ENCODE measurements around the gene KCP.

KCP gene

DNA sequence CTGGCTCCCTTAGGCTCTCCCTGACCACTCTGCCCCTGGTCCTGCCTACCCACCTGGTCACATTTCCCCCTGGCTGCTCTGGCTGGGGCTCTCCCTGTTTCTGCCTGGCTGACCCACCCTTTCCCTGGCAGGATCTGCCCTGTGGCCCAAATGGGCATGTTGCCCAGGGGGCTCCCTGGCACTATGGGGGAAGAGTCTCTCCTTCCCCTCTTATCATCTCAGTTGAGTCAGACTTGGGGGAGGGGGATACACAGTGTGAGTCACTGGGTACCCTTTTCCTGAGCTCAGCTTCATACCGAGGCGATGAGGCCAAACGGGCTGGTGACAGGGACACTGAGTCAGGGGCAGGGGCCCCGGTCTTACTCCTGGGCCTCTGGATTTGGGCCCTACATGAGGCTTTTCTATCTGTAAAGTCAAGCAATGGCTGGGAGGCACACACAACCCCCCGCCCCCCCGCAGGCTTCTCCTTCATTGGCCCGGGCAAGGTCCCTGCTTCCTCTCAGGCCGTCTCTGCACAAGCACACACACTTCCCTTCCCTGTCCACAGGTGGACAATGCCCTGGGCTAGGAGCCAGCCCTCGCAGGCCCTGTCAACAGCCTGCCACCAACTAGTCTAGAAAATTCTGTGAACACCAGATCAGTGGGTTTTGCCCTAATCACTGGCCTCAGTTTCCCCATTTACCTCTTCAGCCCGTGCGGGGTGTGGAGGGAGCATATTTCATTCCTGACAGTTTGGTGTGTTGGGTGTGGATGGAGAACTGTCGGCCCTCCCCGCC is 80.9 kb downstream of the KCP start:
- Histone ChIP-seq H2BK15ac (ENCODE audit: low read depth, poor library complexity, severe bottlenecking) (peak overlapping the region; percentile 89), H3K9ac (ENCODE audit: low read length) (peak overlapping the region; percentile 76), H3K27ac (ENCODE audit: low read length, poor library complexity, severe bottlenecking) (peak overlapping the region; percentile 66), H3K14ac (ENCODE audit: low read length in 2 of 2) (peak overlapping the region in 1 of 2 experiments; percentile 68), H3K4ac (ENCODE audit: low read depth in 1 of 2, low read length in 2 of 2) (peak overlapping the region in 1 of 2 experiments; percentile 44), H4K91ac (ENCODE audit: low read length) (peak overlapping the region; percentile 85), H2BK12ac (ENCODE audit: low read length in 2 of 2) (peak overlapping the region; percentile 34 to 82), H2AFZ (ENCODE audit: low read depth, low read length) (no peak overlapping the region), H3K4me3 (ENCODE audit: insufficient read depth in 1 of 2, low read depth in 1 of 2, low read length in 2 of 2) (peak overlapping the region; percentile 61 to 73), H4K8ac (ENCODE audit: low read length) (peak overlapping the region; percentile 83), H3K27me3 (ENCODE audit: control insufficient read depth in 1 of 2, insufficient read depth in 1 of 2, low read length in 2 of 2) (no peaks in the 10 kb centered on the region), H3K79me1 (replicated peaks; ENCODE audit: low read length, poor library complexity, severe bottlenecking) (no peaks in the 10 kb centered on the region), H3K23ac (ENCODE audit: low read length in 2 of 2) (no peak overlapping the region), H2AK5ac (ENCODE audit: low read length, severe bottlenecking) (peak overlapping the region; percentile 89), H3K4me2 (ENCODE audit: low read length, poor library complexity, severe bottlenecking) (peak overlapping the region; percentile 46), H2BK120ac (ENCODE audit: low read depth, low read length) (no peak overlapping the region), H3K4me1 (ENCODE audit: control insufficient read depth, insufficient read depth, low read depth, low read length) (peaks cover 54% of the 10 kb centered on the region), H3K36me3 (ENCODE audit: control insufficient read depth in 1 of 2, insufficient read depth in 2 of 2, low read depth in 1 of 2, low read length in 2 of 2) (no peaks in the 10 kb centered on the region), H3K18ac (ENCODE audit: low read depth in 1 of 2, low read length in 2 of 2) (peak overlapping the region; percentile 68 to 82), H2BK5ac (ENCODE audit: low read depth, low read length, poor library complexity, severe bottlenecking) (no peak overlapping the region), H3K9me3 (ENCODE audit: control insufficient read depth, low read length) (no peaks in the 10 kb centered on the region)
- WGBS, result 3% methylated on average over 11 of the region's 13 CpGs
- DNase-seq, result peak; percentile 80

DNA sequence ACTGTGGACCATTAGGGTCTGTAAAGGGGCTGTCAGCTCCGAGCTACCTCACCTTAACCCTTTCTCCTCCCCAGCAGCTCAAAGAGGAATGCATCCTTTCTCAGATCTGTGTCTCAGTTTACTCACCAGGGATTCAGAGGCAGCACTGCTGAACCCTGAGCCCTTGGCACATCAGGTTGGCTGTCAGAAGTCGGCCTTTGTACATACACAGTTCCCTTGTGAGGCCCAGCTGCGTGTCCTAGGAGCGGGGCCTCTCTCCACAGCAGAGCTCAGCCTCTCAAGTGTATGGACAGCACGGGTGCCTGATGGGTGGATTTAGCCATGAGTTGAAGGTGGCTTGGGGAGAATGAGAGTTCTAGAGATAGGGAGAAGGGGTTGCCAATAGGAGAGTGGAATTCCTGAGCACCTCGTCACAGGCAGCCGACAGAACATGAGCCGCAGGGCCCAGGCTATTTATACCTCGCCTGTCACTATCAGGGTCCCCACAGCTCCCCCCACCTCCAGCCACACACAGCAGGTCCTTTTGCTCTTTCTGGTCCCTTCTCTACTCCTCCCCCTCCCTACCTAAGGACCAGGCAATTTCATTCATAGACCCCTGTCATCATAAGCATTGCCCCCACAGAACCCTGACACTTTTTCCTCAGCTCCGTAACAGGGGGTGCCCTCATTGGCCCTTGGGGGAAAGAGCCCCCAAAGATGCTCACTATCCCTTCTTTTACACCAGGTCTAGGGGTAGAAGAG is 82.4 kb downstream of the KCP start:
- Histone ChIP-seq H3K36me3 (ENCODE audit: control insufficient read depth in 1 of 2, insufficient read depth in 2 of 2, low read depth in 1 of 2, low read length in 2 of 2) (no peaks in the 10 kb centered on the region), H2BK120ac (ENCODE audit: low read depth, low read length) (no peak overlapping the region), H3K23ac (ENCODE audit: low read length in 2 of 2) (no peak overlapping the region), H3K27me3 (ENCODE audit: control insufficient read depth in 1 of 2, insufficient read depth in 1 of 2, low read length in 2 of 2) (no peaks in the 10 kb centered on the region), H3K4me1 (ENCODE audit: control insufficient read depth, insufficient read depth, low read depth, low read length) (peaks cover 45% of the 10 kb centered on the region), H2AK5ac (ENCODE audit: low read length, severe bottlenecking) (peak overlapping the region; percentile 20), H4K91ac (ENCODE audit: low read length) (no peak overlapping the region), H3K14ac (ENCODE audit: low read length in 2 of 2) (no peak overlapping the region), H3K4me3 (ENCODE audit: insufficient read depth in 1 of 2, low read depth in 1 of 2, low read length in 2 of 2) (peak overlapping the region in 1 of 2 experiments; percentile 17), H4K8ac (ENCODE audit: low read length) (peak overlapping the region; percentile 15), H2AFZ (ENCODE audit: low read depth, low read length) (no peak overlapping the region), H3K27ac (ENCODE audit: low read length, poor library complexity, severe bottlenecking) (peak overlapping the region; percentile 39), H3K18ac (ENCODE audit: low read depth in 1 of 2, low read length in 2 of 2) (peak overlapping the region; percentile 23 to 44), H3K79me1 (replicated peaks; ENCODE audit: low read length, poor library complexity, severe bottlenecking) (no peaks in the 10 kb centered on the region), H3K9me3 (ENCODE audit: control insufficient read depth, low read length) (no peaks in the 10 kb centered on the region), H2BK12ac (ENCODE audit: low read length in 2 of 2) (peak overlapping the region in 1 of 2 experiments; percentile 46), H2BK15ac (ENCODE audit: low read depth, poor library complexity, severe bottlenecking) (no peak overlapping the region), H3K4ac (ENCODE audit: low read depth in 1 of 2, low read length in 2 of 2) (peak overlapping the region in 1 of 2 experiments; percentile 42), H3K4me2 (ENCODE audit: low read length, poor library complexity, severe bottlenecking) (no peak overlapping the region), H2BK5ac (ENCODE audit: low read depth, low read length, poor library complexity, severe bottlenecking) (no peak overlapping the region), H3K9ac (ENCODE audit: low read length) (peak overlapping the region; percentile 67)
- 4% methylated on average over 9 of the region's 10 CpGs for WGBS
- DNase-seq, result peak; percentile 90

DNA sequence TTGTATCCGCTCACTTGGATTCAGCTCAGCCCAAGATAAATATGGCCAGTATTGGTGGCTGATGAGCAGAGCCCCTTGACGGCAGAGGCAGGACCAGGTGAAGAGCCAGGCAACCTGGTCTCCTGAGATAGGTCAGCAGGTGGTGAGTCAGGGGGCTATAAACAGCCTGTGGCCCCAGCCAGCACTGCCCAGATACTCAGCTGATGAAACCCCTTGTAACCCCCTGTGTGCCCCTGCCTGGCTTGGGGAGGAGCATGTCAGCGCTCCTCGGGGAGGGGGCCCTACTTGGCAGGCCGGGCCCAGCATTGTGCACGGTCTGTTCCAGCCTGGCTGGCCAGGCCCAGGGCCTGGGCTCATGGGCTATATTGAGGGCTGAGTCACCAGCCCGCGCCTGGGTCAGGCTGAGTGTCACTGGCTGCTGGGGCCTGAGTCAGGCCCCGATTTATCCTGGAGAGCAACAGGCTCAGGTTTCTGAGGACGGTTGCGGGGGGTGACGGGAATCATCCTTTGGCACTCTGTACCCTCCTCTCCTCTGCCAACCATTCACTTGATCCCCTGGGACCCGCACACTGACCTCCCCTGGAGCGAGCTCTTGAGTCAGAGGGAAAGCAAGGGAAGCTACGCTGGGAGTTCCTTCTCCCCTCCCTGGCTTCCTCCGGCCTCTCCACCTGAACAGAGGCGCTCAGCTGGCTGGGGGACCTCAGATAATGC is 83.1 kb downstream of the KCP start:
- H3K4me1 ChIP-seq (ENCODE audit: control insufficient read depth, insufficient read depth, low read depth, low read length), result peaks cover 38% of the 10 kb centered on the region
- H3K4me2 ChIP-seq (ENCODE audit: low read length, poor library complexity, severe bottlenecking), result no peak overlapping the region
- no peak overlapping the region for H2BK5ac ChIP-seq (ENCODE audit: low read depth, low read length, poor library complexity, severe bottlenecking)
- peak overlapping the region; percentile 67 for H4K8ac ChIP-seq (ENCODE audit: low read length)
- peak overlapping the region; percentile 41 to 44 for H3K18ac ChIP-seq (ENCODE audit: low read depth in 1 of 2, low read length in 2 of 2)
- H2BK15ac ChIP-seq (ENCODE audit: low read depth, poor library complexity, severe bottlenecking), result peak overlapping the region; percentile 55
- H3K9ac ChIP-seq (ENCODE audit: low read length), result peak overlapping the region; percentile 67
- H3K27ac ChIP-seq (ENCODE audit: low read length, poor library complexity, severe bottlenecking), result peak overlapping the region; percentile 39
- peak overlapping the region; percentile 56 for H4K91ac ChIP-seq (ENCODE audit: low read length)
- no peak overlapping the region for H3K14ac ChIP-seq (ENCODE audit: low read length in 2 of 2)
- peak overlapping the region in 1 of 2 experiments; percentile 46 for H2BK12ac ChIP-seq (ENCODE audit: low read length in 2 of 2)
- peak overlapping the region; percentile 12 to 42 for H3K4ac ChIP-seq (ENCODE audit: low read depth in 1 of 2, low read length in 2 of 2)
- H3K79me1 ChIP-seq (replicated peaks; ENCODE audit: low read length, poor library complexity, severe bottlenecking), result no peaks in the 10 kb centered on the region
- H3K36me3 ChIP-seq (ENCODE audit: control insufficient read depth in 1 of 2, insufficient read depth in 2 of 2, low read depth in 1 of 2, low read length in 2 of 2), result no peaks in the 10 kb centered on the region
- no peak overlapping the region for H2BK120ac ChIP-seq (ENCODE audit: low read depth, low read length)
- peak overlapping the region in 1 of 2 experiments; percentile 17 for H3K4me3 ChIP-seq (ENCODE audit: insufficient read depth in 1 of 2, low read depth in 1 of 2, low read length in 2 of 2)
- H3K9me3 ChIP-seq (ENCODE audit: control insufficient read depth, low read length), result no peaks in the 10 kb centered on the region
- H3K23ac ChIP-seq (ENCODE audit: low read length in 2 of 2), result no peak overlapping the region
- peak overlapping the region; percentile 6 for H2AFZ ChIP-seq (ENCODE audit: low read depth, low read length)
- WGBS, result 30% methylated on average over 17 of the region's 17 CpGs
- peak; percentile 87 for DNase-seq
- no peaks in the 10 kb centered on the region for H3K27me3 ChIP-seq (ENCODE audit: control insufficient read depth in 1 of 2, insufficient read depth in 1 of 2, low read length in 2 of 2)
- H2AK5ac ChIP-seq (ENCODE audit: low read length, severe bottlenecking), result no peak overlapping the region

DNA sequence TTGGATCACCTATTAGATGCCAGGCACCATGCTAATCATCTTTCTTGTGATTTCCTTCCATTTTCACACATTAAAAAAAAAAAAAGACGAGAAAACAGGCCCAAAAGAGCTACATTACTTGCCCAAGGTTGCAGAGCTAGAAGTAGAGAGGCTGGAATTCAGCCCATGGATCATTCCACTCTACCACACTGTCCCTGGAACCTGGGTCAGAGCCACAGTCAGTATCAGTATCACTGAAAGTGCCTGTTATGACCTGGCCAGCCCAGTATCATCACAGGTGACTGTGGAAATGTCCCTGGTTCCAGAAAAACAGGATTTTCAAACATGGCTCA is 83.6 kb downstream of the KCP start:
- H3K4me1 ChIP-seq (ENCODE audit: control insufficient read depth, insufficient read depth, low read depth, low read length), result peaks cover 33% of the 10 kb centered on the region
- peaks cover 0 to 5% of the 10 kb centered on the region in 2 experiments for H3K27me3 ChIP-seq (ENCODE audit: control insufficient read depth in 1 of 2, insufficient read depth in 1 of 2, low read length in 2 of 2)
- no peak overlapping the region for H3K4me3 ChIP-seq (ENCODE audit: insufficient read depth in 1 of 2, low read depth in 1 of 2, low read length in 2 of 2)
- H3K79me1 ChIP-seq (replicated peaks; ENCODE audit: low read length, poor library complexity, severe bottlenecking), result no peaks in the 10 kb centered on the region
- DNase-seq, result no peak
- no peak overlapping the region for H2BK12ac ChIP-seq (ENCODE audit: low read length in 2 of 2)
- H4K8ac ChIP-seq (ENCODE audit: low read length), result no peak overlapping the region
- H3K9ac ChIP-seq (ENCODE audit: low read length), result peak overlapping the region; percentile 50
- H2BK15ac ChIP-seq (ENCODE audit: low read depth, poor library complexity, severe bottlenecking), result no peak overlapping the region
- no peak overlapping the region for H3K27ac ChIP-seq (ENCODE audit: low read length, poor library complexity, severe bottlenecking)
- H2AK5ac ChIP-seq (ENCODE audit: low read length, severe bottlenecking), result no peak overlapping the region
- H3K4ac ChIP-seq (ENCODE audit: low read depth in 1 of 2, low read length in 2 of 2), result no peak overlapping the region
- H3K23ac ChIP-seq (ENCODE audit: low read length in 2 of 2), result no peak overlapping the region
- no peak overlapping the region for H3K14ac ChIP-seq (ENCODE audit: low read length in 2 of 2)
- no peak overlapping the region for H4K91ac ChIP-seq (ENCODE audit: low read length)
- no peak overlapping the region for H3K18ac ChIP-seq (ENCODE audit: low read depth in 1 of 2, low read length in 2 of 2)
- no peaks in the 10 kb centered on the region for H3K36me3 ChIP-seq (ENCODE audit: control insufficient read depth in 1 of 2, insufficient read depth in 2 of 2, low read depth in 1 of 2, low read length in 2 of 2)
- H2AFZ ChIP-seq (ENCODE audit: low read depth, low read length), result no peak overlapping the region
- 79% methylated on average over 1 of the region's 1 CpG for WGBS
- H2BK5ac ChIP-seq (ENCODE audit: low read depth, low read length, poor library complexity, severe bottlenecking), result no peak overlapping the region
- no peaks in the 10 kb centered on the region for H3K9me3 ChIP-seq (ENCODE audit: control insufficient read depth, low read length)
- H2BK120ac ChIP-seq (ENCODE audit: low read depth, low read length), result no peak overlapping the region
- H3K4me2 ChIP-seq (ENCODE audit: low read length, poor library complexity, severe bottlenecking), result no peak overlapping the region
